SH-SY5Y (cell line): ENCODE data around the gene TREM2.

Experiments
- GATA2 ChIP-seq: IDR thresholded peaks from 2 replicates; pipeline ENCODE4 v1.6.1; 2011; ENCODE audit warnings: mild to moderate bottlenecking, low read depth, low read length
- GATA3 ChIP-seq: IDR thresholded peaks from 2 replicates; pipeline ENCODE4 v1.6.1; 2011; ENCODE audit warnings: low read depth, mild to moderate bottlenecking, low read length, moderate library complexity

- no peak for TF ChIP-seq GATA3
- no peak for TF ChIP-seq GATA2
Measured at GRCh38 chr6:41164551-41165120, 1.7 kb upstream of the TREM2 start.
